Activated T-cell treated with anti-CD3 and anti-CD28 coated beads, Interleukin-2, amount 50 U/mL, for 48 hours (primary cell): ENCODE results near the gene TENM4.

Experiments used
- DNase-seq, 2 experiments: peaks; one replicate each; pipeline ENCODE4 v3.0.0-alpha.2; 2020

Gene TENM4

GRCh38 chr11:78823588-78823987 is 617.2 kb downstream of the TENM4 start:
- DNase-seq = no peak

DNA sequence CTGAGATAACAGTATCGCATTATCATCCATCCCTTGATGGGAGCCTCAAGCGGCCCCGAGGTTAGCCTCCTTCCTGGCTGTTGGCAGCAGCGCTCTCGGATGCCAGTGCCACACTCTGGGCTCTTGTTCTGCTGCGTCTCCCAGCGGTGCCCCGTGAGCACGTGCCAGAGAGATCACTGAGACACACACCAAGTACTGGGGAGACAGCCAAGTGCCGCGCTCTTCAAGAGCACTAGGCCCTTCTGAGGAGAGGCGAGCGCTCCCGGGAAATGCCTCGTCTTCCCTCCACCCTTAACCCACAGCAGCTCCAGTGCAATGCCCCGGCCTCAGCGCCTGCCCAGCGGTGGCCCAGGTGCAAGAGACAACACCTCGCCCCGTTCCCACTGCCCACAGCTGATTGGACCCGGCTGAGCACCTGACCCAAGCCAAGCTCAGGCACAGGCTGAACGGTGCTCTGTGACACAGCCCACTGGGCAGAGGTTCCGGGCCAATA is 617.9 kb downstream of the TENM4 start:
- no peak for DNase-seq

DNA sequence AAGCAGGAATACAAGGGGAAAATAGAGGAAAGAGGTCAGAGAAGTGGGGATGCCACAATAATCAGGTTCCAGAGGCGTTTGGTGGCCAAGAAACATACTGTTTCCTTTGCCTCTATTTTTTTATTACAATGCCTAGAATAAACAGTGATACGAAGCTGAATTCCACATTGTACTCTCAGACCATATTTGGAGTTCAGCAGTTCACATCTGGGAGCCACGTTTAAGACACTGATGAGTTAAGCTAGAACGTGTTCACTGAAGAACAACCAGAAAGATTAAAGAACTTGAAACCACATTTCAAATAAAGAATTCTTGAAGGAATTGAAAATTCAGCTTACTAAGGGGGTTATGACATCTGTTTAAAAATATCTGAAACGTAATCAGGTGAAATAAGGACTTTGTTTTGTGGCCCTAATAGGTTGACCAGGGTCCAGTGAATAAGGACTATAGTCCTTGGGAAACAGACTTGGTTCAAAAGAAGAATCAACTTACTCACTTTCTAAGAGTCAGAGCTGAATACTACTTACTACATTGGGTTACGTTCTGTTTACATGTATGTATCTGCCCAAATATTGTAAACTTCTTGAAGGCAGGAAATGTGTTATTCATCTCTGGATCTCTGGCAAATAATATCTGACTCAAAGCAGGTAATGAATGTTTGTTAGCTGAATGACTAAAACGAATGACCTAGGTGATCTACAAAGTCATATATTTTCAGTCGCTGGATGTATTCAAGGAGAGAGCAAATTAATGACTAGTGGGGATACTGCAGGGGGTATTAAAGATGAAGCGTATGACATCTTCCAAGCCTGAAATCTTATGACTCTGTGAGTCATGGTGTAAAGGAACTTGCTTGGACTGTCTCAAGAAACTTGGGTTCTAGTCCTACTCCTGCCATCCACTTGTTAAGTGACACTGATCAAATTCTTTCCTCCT is 619.2 kb downstream of the TENM4 start:
- no peak for DNase-seq

GRCh38 chr11:78820741-78821140 is 620.1 kb downstream of the TENM4 start:
- no peak for DNase-seq

GRCh38 chr11:78818201-78818600 is 622.6 kb downstream of the TENM4 start:
- DNase-seq = no peak

GRCh38 chr11:78815831-78816230 is 625.0 kb downstream of the TENM4 start:
- no peak for DNase-seq

- no peak for DNase-seq
Observed at GRCh38 chr11:78812513-78813293, 628.1 kb downstream of the TENM4 start.

DNA sequence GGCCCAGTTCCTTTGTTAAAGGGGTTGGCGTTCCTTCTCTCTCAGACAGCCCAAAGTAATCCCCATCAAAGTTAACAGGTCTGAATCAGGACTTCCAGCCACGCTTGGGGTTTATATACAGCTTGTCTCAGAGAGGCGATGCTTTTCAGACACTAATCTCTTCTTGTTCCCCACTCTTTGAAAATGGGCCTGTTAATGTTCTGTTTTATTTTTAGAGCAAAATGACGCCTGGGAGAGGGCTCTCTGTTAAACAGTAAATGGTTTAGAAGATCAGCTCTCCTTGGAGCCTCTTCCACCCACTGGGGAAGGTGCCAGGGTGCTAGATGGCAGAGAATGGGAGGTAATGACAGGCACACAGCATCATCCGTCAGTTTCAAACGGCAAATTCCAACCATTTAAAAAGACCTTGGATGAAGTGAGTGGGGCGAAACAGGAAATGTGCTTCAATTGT is 630.2 kb downstream of the TENM4 start:
- DNase-seq = no peak

GRCh38 chr11:78809931-78810541 is 630.8 kb downstream of the TENM4 start:
- DNase-seq = no peak

GRCh38 chr11:78808923-78809322 is 631.9 kb downstream of the TENM4 start:
- DNase-seq = no peak

DNA sequence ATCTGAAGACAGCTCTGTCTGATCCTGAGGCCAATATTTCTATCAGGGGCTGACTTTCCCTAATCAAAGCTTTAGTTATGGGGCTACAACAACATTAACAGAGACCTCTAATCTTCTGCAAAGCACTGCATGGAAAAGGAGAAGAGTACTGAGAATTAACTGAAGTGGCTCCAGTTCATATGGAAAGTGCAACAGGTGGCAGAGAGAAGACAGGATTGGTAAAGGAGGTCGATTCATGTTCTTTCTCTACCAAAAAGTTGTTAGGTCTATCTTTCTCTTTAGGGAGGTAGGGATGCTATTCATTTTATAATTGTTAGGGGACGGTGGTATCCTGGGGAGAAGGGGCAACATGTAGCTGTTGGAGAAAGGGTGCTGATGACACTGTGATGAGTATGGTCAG is 633.5 kb downstream of the TENM4 start:
- no peak for DNase-seq

DNA sequence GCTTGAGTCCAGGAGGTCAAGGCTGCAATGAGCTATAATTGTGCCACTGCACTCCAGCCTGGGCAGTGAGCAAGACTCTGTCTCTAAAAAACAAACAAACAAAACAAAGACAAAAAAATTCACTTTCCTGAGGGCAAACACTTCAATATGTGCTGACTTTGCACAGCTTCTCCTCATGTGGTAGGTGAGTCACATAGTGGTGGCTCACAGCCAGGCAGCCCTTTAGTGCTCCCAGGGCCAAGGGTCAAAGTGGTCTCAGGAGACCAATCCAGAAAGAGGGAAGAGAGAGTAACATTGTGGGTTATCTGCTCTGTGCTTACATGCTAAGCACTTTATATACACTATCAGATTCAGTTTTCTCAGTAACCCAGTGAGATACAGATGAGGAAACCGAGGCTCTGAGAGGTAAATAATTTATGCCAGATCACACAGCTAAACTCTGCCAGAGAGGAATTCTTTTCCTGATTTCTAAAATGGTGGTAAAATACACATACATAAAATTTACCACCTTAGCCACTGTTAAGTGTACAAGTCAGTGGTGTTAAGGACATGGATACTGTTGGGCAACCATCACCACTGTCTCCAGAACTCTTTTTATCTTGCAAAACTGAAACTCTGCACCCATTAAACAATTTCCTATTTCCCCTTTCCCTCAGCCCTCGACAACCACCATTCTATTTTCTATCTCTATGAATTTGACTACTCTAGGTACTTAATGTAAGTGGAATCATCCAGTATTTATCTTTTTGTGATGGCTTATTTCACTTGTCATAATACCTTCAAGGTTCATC is 634.4 kb downstream of the TENM4 start:
- DNase-seq = no peak

GRCh38 chr11:78804991-78805390 is 635.8 kb downstream of the TENM4 start:
- DNase-seq = no peak

DNA sequence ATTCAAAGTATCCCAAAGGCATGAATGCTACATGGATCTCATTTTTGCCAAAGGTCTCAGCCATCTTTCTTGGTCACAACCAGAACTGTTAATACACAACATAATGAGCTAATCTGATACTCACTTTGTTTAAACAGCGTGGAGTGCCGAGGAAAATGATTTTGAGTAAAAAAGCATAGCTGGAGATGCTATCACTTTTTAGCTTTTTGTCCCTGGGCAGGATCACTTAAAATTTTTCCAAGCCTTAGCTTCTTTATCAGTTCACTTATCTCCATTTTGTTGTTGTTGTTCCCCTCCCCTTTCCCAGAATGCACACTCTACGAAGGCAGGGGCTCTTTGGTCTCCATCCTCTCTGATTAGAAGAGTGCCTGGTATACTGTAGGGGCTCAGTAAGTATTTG is 636.8 kb downstream of the TENM4 start:
- DNase-seq = no peak

DNA sequence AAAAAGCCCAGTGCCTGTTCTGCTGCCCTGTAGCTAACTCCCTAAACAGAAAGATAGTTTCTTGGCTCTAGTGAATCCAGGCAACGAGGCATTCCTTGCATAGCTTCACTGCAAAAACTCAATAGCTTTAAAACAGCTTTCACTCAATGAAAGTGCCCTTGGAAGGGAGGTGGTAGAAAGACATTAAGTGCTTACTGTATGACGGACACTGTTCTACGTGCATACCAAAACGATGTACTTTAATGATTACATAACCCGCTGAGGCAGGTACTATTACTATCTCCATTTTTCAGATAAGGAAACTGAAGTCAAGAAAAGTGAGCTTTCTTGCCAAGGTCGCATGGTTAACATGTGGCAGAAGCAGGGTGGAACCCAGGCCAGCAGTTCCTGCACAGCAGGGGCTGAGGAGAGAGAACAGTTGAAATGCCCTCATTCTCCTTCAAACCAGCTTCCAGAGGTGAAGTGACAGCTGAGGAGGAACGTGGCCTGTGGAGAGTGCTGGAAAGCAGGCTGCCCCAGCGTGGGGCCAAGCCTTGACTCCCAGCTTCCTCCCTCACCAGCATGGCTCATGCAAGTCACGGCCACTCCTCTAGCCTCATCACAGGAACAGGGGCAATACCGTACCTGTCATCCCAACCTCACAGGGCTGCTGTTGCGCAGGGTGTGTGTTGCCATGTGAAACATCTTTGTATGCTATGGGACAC is 638.6 kb downstream of the TENM4 start:
- no peak for DNase-seq

- no peak for DNase-seq
Observed at GRCh38 chr11:78801161-78801884, 639.5 kb downstream of the TENM4 start.

- no peak for DNase-seq
Observed at GRCh38 chr11:78800756-78801155, 640.1 kb downstream of the TENM4 start.

- DNase-seq = no peak
Observed at GRCh38 chr11:78800096-78800690, 640.6 kb downstream of the TENM4 start.

- peak; percentile 60 for DNase-seq
Observed at GRCh38 chr11:78798663-78799062, 642.2 kb downstream of the TENM4 start.

DNA sequence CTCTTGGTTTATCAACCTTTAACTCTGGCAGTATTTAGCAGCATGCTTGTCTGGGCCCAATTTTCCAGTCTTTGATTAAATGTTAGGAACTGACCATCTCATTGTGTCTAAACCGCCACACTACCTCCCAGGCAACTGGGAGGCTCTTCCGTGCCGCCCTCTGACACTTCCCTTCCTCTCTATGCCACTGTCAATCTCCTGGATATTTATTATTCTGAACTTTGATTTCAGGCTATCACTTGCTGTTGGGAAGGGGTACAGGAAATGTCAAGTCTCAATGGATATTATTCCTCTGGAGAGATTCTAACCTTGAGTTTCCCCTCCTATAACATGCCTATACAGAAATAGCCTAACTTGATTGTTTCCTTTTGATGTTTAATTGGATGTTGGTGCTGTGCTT is 643.3 kb downstream of the TENM4 start:
- DNase-seq = no peak

DNA sequence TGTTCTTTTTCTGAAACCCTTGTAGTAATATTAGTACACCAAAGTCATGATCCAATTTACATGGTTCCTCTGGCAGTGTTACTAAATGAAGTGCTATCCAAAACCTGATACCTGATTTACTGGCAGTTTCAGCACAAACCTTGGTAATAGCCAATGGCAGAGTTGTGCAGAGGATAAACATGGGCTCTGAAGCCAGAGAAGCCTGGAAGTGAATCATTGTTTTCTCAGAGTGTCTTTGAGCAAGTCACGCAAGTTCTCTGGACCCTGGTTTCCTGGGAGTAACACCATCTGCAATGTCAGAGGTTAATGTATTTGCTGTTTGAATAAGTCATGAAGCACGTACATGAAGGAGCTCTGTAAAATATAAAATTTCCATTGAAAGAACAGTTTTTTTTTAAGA is 643.9 kb downstream of the TENM4 start:
- DNase-seq = no peak
